Spleen (tissue), 11 donors: ENCODE results near the gene PCF11. TPM values are rescaled to one million over a fixed set of nuclear protein-coding genes. Genes with fewer than 3 reads are reported as not detected.
"Not testable (repeated sequence)": the region's sequence is repeated elsewhere in the genome, so short reads cannot be mapped to it uniquely, and the experiment has no call there.

ENCODE experiments used
- DNase-seq: peaks from one replicate; pipeline ENCODE4 v3.0.0-alpha.2; 2020
- H3K27ac ChIP-seq, 8 donors: fragments of 200-600 bp; sonication (generic) in 7 of 8; 1 replicate in 4 of 8; 2 replicates in 4 of 8; pipeline versions ENCODE4 v1.5.0 to v1.8.0; 2016 to 2021; ENCODE audit warnings: inconsistent platforms in 4 of 8, mild to moderate bottlenecking in 4 of 8, moderate library complexity in 1 of 8
- H3K27me3 ChIP-seq, 7 donors: fragments of 200-600 bp; sonication (generic) in 6 of 7; replicated peaks in 1 of 7; 1 replicate in 4 of 7; 2 replicates in 3 of 7; pipeline versions ENCODE4 v1.5.0 to v1.8.0; 2016 to 2021; ENCODE audit warnings: inconsistent platforms in 3 of 7, mild to moderate bottlenecking in 1 of 7
- H3K36me3 ChIP-seq, 6 donors: fragments of 200-600 bp; sonication (generic) in 5 of 6; 1 replicate in 4 of 6; 2 replicates in 2 of 6; pipeline versions ENCODE4 v1.5.0 to v1.8.0; 2016 to 2021; ENCODE audit warnings: inconsistent platforms in 2 of 6
- H3K4me1 ChIP-seq, 6 donors: fragments of 200-600 bp; sonication (generic) in 5 of 6; 1 replicate in 3 of 6; 2 replicates in 3 of 6; pipeline versions ENCODE4 v1.5.0 to v1.8.0; 2016 to 2021; ENCODE audit warnings: inconsistent platforms in 3 of 6
- H3K4me3 ChIP-seq, 8 donors: fragments of 200-600 bp; sonication (generic) in 7 of 8; 1 replicate in 4 of 8; 2 replicates in 4 of 8; pipeline versions ENCODE4 v1.5.0 to v1.8.0; 2016 to 2021; ENCODE audit warnings: inconsistent platforms in 4 of 8, mild to moderate bottlenecking in 4 of 8, moderate library complexity in 2 of 8
- H3K9me3 ChIP-seq, 8 donors: fragments of 200-600 bp; sonication (generic) in 7 of 8; 1 replicate in 4 of 8; 2 replicates in 4 of 8; pipeline versions ENCODE4 v1.5.0 to v1.8.0; 2016 to 2021; ENCODE audit warnings: inconsistent platforms in 4 of 8
- CTCF ChIP-seq, 11 experiments: fragments of 200-600 bp in 7 of 11; fragments of 450-650 bp in 4 of 11; sonication (generic) in 4 of 11; IDR thresholded peaks in 8 of 11; conservative IDR thresholded peaks in 3 of 11; 1 replicate in 7 of 11; 2 replicates in 4 of 11; pipeline versions ENCODE4 v1.4.0 to v1.8.0; 2016 to 2021; ENCODE audit warnings: antibody characterized with exemption in 11 of 11, inconsistent platforms in 4 of 11, mild to moderate bottlenecking in 1 of 11
- POLR2A ChIP-seq, 3 donors: fragments of 450-650 bp; IDR thresholded peaks; one replicate each; pipeline ENCODE4 v1.5.1; 2017; ENCODE audit warnings: antibody characterized with exemption in 3 of 3, mild to moderate bottlenecking in 1 of 3
- POLR2AphosphoS5 ChIP-seq, 3 donors: sonication (generic); formaldehyde crosslinking; IDR thresholded peaks; one replicate each; pipeline ENCODE4 v1.5.1; 2017; ENCODE audit warnings: antibody characterized with exemption in 3 of 3
- WGBS, 5 donors: extraction: QIAGEN DNeasy Blood & Tissue Kit in 3 of 5; methylation state at CpG; one replicate each; pipeline versions ENCODE4 v1.1.5 to v1.1.7; 2013 to 2018; 5-methylcytosine and 5-hydroxymethylcytosine counted together
- intact Hi-C: fragments of 100-400 bp; cut with DNase I; formaldehyde crosslinking; loops from one replicate; pipeline ENCODE4 v1.15.0; 2023; ENCODE audit warnings: low total_unique reads
- polyA plus RNA-seq, 3 donors: library from polyadenylated mRNA; stranded (reverse); fragments of 200-250 nt; gene quantifications; one replicate each; pipeline ENCODE4 v1.2.1, GENCODE V29; 2013
- total RNA-seq, 7 donors: library from RNA; depleted of rRNA in 3 of 7; stranded (reverse); fragments of >200 nt in 3 of 7; fragmentation: NEBNext Ultra II Directional in 4 of 7; extraction: Animal tissue kit (Norgen Biotek cat#: 25700) in 4 of 7; gene quantifications; one replicate each; pipeline versions ENCODE4 v1.1.0 to v1.2.1, GENCODE V29; 2016 to 2021
- donor health status: healthy with polysubstance abuse.
- donor health status: DM: no; HTN: no; CAD: no; lungs with moderate emphysema.
- donor health status: DM: no; HTN: no; CAD: no.
- donor health status: Bipolar disorder and iron deficiency.
- donor health status: healthy.
- donor health status: DM: no; HTN: no; CAD: no.
- donor health status: DM: yes; HTN: yes; CAD: no.

The PCF11 gene
- total and polyA plus RNA-seq, 10 donors: 34.4 to 120 (median 88.7) TPM

GRCh38 chr11:83127310-83127637 is 29.7 kb upstream of the PCF11 start:
- DNase-seq: no peak
- H3K36me3 ChIP-seq: no peaks in the 10 kb centered on the region
- peaks cover 0 to 3% (median 0%) of the 10 kb centered on the region in 6 donors for H3K4me1 ChIP-seq
- H3K27me3 ChIP-seq: no peaks in the 10 kb centered on the region
- no peak overlapping the region for H3K27ac ChIP-seq
- intact Hi-C loops: no loop called here
- 88 to 95% (median 93%) methylated on average over 5 of the region's 5 CpGs for WGBS, 5 donors
- H3K9me3 ChIP-seq: no peaks in the 10 kb centered on the region
- no peak overlapping the region for H3K4me3 ChIP-seq
- TF ChIP-seq CTCF (IDR thresholded peaks at IDR 0.05 in 8 of 11, conservative IDR thresholded peaks at IDR 0.05 in 3 of 11) (no peak), POLR2AphosphoS5 (IDR thresholded peaks at IDR 0.05) (no peak), POLR2A (IDR thresholded peaks at IDR 0.05) (no peak)

GRCh38 chr11:83132191-83132590 is 24.7 kb upstream of the PCF11 start:
- no peak overlapping the region for H3K27ac ChIP-seq
- 79 to 85% (median 80%) methylated on average over 4 of the region's 4 CpGs for WGBS, 5 donors
- intact Hi-C loops: no loop called here
- H3K36me3 ChIP-seq: no peaks in the 10 kb centered on the region
- H3K4me1 ChIP-seq: no peaks in the 10 kb centered on the region
- no peaks in the 10 kb centered on the region for H3K9me3 ChIP-seq
- TF ChIP-seq CTCF (IDR thresholded peaks at IDR 0.05 in 8 of 11, conservative IDR thresholded peaks at IDR 0.05 in 3 of 11) (no peak), POLR2A (IDR thresholded peaks at IDR 0.05) (no peak), POLR2AphosphoS5 (IDR thresholded peaks at IDR 0.05) (no peak)
- H3K27me3 ChIP-seq: no peaks in the 10 kb centered on the region
- H3K4me3 ChIP-seq: no peak overlapping the region
- no peak for DNase-seq

- H3K9me3 ChIP-seq, H3K4me1 ChIP-seq, DNase-seq, H3K27me3 ChIP-seq, intact Hi-C loops, H3K4me3 ChIP-seq, H3K27ac ChIP-seq, H3K36me3 ChIP-seq: not testable (repeated sequence)
- WGBS, 5 donors: 91 to 100% (median 95%) methylated on average over 3 to 17 of the region's 29 CpGs
These were observed 23.7 kb upstream of the PCF11 start for GRCh38 chr11:83133266-83133665.

GRCh38 chr11:83139310-83139709 is 17.6 kb upstream of the PCF11 start:
- no peaks in the 10 kb centered on the region for H3K27me3 ChIP-seq
- H3K36me3 ChIP-seq: no peaks in the 10 kb centered on the region
- no peaks in the 10 kb centered on the region for H3K9me3 ChIP-seq
- TF ChIP-seq POLR2AphosphoS5 (IDR thresholded peaks at IDR 0.05): no peak
- no peaks in the 10 kb centered on the region for H3K4me1 ChIP-seq
- no peak for DNase-seq
- no peak overlapping the region for H3K27ac ChIP-seq
- no peak overlapping the region for H3K4me3 ChIP-seq
- WGBS, 5 donors: 91 to 96% (median 95%) methylated on average over 6 of the region's 6 CpGs
- intact Hi-C loops: no loop called here

GRCh38 chr11:83140691-83141455 is 16.1 kb upstream of the PCF11 start:
- WGBS, 5 donors: 83 to 92% (median 87%) methylated on average over 10 to 11 of the region's 11 CpGs
- H3K4me1 ChIP-seq: no peaks in the 10 kb centered on the region
- TF ChIP-seq POLR2AphosphoS5 (IDR thresholded peaks at IDR 0.05) (no peak), CTCF (IDR thresholded peaks at IDR 0.05 in 8 of 11, conservative IDR thresholded peaks at IDR 0.05 in 3 of 11) (no peak), POLR2A (IDR thresholded peaks at IDR 0.05) (no peak)
- intact Hi-C loops: no loop called here
- no peak overlapping the region for H3K4me3 ChIP-seq
- no peaks in the 10 kb centered on the region for H3K9me3 ChIP-seq
- H3K27me3 ChIP-seq: no peaks in the 10 kb centered on the region
- H3K27ac ChIP-seq: no peak overlapping the region
- DNase-seq: no peak
- no peaks in the 10 kb centered on the region for H3K36me3 ChIP-seq
